Stimulated activated CD4-positive, alpha-beta T cell treated with anti-CD3 and anti-CD28 coated beads, Interleukin-4, amount 100 ng/mL, for 48 hours (primary cell): ENCODE data around the gene EFNA3.

Experiments
- DNase-seq, 2 donors: peaks; one replicate each; pipeline ENCODE4 v3.0.0-alpha.2; 2020; ENCODE audit warnings: low read depth in 2 of 2

Gene EFNA3

DNA sequence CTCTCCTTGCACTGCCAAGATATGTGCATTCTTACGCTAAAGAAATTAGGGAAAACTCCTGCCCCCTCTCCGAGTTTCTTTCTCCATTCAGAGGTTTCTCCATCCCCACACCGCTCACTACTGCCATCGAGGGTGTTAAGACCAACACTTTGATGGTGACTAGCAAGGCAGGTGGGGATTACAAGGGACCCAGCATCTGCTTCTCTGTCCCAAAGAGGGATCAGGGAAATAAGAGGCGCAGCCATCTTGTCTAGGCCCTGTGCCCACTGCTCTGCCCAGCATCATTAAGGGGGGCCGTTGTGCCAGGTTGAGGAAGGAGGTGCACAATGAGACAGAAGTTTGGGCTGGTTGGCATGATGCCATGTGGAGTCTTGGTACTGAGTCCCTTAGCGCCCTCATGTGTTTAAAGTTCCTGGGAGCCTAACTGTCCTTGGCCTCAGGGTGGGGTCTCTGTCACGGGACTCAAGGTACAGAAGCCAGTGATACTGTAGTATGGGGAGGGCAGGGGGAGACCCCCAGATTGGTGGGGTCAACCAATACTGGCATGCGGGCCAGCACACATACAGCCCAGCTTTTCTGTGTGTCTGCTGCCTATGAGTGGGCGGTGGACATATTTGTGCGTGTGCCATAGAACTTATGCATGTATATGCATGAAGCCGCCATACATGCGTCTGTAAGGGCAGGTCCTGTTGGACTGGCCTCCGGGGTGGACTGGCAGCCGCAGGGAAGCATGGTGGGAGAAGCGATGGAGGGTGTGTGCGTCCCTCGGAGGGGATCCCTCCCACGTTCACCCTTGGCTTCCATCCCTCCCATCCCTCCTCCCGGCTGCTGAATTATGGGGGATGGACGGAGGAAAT, 5.5 kb downstream of the EFNA3 start:
- DNase-seq: no peak

DNA sequence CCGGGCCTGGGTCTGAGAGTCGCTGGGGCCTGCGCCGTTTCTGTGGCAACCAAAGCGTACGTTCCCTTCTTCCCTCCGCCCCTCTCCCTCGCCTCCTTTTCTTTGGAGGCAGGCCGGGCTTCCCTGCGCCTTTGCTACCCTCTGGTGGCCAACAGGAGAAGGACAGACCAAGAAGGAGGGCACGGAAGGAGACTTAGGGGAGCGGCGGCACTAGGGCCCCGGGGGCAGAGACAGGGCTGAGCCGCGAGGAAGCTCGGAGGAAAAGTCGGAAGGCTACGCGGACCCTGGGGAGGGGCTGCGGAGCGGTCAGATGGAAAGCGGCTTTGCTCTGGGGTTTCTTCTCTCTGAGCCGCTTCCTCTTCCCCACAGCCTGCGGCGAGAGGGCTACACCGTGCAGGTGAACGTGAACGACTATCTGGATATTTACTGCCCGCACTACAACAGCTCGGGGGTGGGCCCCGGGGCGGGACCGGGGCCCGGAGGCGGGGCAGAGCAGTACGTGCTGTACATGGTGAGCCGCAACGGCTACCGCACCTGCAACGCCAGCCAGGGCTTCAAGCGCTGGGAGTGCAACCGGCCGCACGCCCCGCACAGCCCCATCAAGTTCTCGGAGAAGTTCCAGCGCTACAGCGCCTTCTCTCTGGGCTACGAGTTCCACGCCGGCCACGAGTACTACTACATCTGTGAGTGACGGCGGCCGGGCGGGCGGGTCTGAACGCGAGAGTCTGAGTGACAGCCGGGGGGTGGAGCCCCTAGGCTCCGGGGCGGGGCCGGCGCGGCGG, 6.3 kb downstream of the EFNA3 start:
- DNase-seq: peak; percentile 87 to 90

DNA sequence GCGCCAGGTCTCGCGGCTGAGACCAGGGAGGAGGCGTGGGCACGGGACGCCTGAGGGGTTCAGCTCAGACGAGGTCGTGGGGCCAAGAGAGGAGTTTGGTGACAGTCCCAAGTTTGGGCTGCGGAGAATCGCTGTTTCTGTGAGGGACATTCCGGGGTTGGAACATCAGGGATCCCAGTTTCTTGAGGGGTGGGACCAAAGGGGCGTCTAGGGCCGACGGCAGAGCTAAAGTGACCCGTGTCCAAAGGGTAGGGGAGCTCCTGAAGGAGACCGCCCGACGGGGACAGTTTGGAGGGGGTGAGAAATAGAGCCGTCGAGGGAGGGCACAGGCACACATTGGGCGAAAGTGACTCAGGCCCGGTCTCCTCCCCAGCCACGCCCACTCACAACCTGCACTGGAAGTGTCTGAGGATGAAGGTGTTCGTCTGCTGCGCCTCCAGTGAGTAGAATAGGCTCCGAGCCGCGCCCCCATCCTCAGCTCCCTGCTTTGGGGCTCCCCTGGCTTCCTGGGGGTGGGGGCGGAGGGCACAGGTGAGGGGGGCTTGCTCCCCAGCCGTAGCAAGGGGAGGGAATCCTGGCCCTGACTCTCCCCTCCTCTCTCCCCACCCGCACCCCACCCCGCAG, 7.0 kb downstream of the EFNA3 start:
- peak; percentile 68 to 73 for DNase-seq

GRCh38 chr1:155086128-155086741, 7.6 kb downstream of the EFNA3 start:
- peak; percentile 71 to 88 for DNase-seq

GRCh38 chr1:155086856-155087535, 8.4 kb downstream of the EFNA3 start:
- DNase-seq: no peak

DNA sequence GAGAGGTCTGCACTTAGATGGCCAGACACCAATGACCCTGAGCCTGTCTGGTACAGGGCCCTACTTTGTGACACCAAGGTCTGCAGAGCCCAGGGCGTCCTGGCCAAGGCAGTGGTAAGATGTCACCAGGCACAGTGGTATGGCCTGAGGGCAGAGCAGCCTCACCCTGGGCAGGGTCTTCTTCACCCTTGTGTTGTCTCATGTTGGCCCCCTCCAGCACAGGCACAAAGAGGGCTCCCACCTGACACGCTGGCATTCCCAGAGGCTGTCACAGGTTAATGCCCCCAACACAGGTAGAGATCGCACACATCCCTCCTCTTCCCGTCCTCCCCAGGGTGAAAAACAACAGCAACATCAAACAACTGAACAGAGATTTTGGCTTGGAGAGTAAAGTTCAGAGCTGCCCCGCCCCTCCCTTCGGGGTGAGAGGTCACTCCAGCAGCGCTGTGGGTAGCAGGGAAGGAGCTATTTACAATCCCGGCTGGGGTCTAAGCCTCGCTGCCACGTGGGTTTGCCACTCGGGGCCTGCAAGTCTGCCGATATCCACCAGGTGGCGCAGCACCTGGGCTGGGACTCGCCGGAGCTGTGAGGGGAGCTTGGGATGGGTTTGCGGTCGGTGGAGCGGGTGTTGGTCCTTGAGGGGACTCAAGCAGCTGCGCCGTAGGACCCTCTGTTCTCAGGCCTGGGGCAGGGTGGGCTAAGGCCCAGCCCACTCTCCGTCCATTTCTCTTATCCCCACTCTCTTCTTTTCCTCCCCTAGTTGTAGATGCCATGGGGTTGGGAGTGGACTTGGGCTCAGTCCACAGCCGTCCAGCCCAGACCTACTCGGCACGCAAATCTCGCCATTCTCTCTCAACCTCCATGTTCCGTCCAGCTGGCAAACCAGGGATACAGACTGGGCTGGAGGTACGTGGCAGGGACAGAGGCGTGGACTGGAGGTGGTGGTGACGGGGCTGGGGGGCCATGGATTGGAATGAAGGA, 12.7 kb downstream of the EFNA3 start:
- peak; percentile 70 to 81 for DNase-seq

DNA sequence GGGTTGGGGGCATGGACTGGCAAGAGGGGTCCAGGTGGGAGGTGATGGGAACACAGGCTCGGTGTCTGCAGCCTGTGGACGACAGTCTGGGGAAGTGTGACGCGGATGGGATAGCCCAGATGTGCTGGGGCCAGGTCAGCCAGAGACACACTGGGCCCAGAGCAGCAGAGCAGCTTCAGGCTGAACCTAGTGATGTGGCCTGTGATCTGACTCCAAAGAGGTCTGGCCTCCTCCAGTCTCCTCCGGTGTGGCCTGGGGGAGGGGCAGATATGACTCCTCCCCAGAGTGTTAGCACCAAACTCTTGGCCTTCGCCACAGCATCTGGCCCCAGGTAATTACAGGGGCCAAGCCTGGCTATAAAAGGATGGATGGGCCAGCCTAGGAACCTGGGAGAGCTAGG, 13.5 kb downstream of the EFNA3 start:
- DNase-seq: no peak

- no peak for DNase-seq
Measured at GRCh38 chr1:155092641-155093040, 14.0 kb downstream of the EFNA3 start.

GRCh38 chr1:155093911-155094621, 15.4 kb downstream of the EFNA3 start:
- DNase-seq: no peak

- no peak for DNase-seq
Measured at GRCh38 chr1:155094622-155094948, 15.9 kb downstream of the EFNA3 start.

- no peak for DNase-seq
Measured at GRCh38 chr1:155099331-155099730, 20.7 kb downstream of the EFNA3 start.

DNA sequence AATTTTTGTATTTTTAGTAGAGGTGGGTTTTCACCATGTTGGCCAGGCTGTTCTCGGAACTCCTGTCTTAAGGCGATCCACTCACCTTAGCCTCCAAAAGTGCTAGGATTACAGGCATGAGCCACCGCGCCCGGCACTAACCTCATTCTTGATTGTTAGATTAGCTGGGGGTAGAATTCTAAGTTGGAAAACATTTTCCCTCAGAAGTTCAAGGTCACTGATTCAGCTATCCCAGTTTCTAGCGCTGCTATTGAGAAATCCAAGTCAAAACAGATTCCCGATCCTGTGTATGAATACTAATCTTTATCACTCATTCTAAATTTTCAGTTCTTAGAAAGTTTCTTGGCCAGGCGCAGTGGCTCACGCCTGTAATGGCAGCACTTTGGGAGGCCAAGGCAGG, 24.7 kb downstream of the EFNA3 start:
- DNase-seq: no peak

DNA sequence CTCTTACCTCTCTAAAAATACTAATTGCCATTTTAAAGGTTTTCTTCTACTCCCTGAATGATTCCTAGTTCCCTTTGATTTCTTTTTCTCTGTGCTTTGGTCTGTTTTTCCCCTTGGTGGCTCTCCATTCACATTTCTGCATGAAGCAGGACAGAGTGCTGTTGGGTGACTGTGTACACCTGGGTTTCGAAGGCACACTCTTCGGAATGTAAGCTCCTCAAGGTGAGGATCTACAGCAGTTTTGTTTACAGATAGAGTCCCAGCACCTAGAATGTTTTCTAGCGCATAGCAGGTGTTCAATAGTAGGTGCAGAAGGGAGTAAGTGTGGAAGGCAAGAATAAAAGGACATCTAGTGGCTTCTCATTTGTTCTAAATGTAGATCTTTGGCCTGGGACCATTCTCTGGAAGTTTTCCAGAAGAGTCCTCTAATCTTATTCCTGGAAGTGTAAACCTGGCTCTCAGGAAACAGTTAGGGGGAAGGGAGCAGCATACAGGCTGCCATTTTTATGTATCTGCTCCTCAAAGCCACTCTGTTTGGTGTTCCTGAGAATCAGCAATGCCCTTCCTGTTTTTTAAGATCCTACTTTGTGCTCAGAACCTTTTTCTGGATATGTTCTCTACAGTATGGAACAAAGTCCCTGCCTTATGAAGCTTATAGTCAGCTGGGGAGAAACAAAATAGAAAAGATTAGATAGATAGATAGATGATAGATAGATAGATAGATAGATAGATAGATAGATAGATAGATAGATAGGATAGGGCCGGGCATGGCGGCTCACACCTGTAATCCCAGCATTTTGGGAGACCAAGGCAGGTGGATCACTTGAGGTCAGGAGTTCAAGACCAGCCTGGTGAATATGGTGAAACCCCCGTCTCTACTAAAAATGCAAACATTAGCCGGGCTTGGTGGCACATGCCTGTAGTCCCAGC, 26.2 kb downstream of the EFNA3 start:
- DNase-seq: no peak

DNA sequence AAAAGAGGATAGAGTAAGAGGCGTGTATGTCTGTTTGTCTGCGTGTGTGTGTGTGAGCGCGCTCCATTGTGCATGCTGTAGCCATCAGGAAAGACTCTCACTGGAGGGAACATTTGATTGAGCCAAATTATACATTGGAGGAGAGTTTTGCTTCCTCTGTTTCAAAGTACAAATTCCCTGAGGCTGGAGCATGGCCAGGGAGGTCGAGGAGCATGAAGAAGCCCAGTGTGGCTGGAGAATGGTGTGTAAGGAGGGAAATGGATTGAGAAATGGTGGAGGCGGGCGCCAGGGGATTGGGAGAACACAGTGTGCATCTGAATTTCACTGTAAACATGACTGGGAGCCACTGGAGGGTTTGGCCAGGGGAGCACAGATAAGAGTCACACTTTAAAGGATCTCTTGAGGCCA, 27.0 kb downstream of the EFNA3 start:
- no peak for DNase-seq

DNA sequence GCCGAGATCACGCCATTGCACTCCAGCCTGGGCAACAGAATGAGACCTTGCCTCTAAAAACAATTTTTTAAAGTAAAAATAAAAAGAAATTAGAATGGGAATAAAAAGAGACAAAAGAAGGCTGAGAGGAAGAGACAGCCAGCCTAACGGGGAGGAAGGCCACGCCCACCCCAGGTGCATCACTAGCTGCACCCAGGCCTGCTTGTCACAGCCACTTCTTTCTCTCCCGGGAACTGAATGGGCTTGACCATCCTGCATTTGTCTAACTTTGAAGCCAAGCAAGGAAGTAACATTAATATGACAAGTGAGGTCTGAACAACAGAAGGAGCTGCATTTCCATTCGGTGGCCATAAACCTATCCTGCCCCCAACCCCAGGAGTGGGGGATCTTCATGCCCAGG, 28.2 kb downstream of the EFNA3 start:
- DNase-seq: no peak

DNA sequence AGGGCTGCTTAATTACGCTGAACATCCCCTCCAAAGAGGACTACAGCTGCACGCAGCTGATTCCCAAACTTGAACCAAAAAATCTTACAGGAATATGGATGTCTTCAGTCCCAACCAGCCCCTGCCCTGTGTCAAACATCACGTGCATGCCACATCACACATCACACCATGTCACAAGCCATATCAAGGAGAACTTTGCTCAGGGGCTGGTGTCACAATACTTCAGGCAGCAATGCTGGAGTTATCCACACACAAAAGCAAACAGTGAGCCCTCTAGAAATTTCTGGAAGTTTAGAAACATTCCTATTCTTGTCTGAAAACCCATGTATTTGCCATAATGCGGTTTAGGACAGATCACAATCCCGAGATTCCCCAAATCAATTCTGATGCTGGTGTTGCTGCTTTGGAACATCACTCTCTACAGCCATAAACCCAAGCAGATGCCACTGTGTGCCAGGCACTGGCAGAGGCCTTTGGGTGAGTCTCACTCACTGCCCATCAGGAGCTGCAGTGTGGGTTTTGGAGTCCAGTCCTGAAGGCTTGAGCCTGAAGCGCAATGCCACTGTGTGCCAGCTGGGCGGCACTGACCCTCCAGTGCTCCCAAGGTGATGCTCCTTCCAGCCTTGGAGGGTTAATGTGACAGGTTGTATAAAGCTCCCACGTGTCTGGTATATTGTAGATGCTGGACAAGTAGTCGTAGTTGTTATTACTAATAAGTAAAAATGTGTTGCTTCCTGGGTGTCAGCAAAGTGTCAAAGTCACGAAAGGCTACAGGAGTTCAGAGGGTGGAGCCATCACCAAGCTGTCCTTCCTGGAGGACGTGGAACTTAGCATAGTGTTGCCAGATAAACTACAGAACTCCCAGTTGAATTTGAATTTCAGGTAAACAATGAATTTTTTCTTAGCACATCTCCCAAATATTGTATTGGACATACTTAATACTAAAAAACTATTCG, 28.9 kb downstream of the EFNA3 start:
- DNase-seq: no peak

GRCh38 chr1:155108296-155108695, 29.7 kb downstream of the EFNA3 start:
- DNase-seq: no peak

- DNase-seq: no peak
Measured at GRCh38 chr1:155110381-155110780, 31.7 kb downstream of the EFNA3 start.
